Measurements from ENCODE around the gene FDXACB1.
A peak's percentile ranks its signal among the peaks of the same experiment; 100 is the strongest.

FDXACB1 gene, protein sequence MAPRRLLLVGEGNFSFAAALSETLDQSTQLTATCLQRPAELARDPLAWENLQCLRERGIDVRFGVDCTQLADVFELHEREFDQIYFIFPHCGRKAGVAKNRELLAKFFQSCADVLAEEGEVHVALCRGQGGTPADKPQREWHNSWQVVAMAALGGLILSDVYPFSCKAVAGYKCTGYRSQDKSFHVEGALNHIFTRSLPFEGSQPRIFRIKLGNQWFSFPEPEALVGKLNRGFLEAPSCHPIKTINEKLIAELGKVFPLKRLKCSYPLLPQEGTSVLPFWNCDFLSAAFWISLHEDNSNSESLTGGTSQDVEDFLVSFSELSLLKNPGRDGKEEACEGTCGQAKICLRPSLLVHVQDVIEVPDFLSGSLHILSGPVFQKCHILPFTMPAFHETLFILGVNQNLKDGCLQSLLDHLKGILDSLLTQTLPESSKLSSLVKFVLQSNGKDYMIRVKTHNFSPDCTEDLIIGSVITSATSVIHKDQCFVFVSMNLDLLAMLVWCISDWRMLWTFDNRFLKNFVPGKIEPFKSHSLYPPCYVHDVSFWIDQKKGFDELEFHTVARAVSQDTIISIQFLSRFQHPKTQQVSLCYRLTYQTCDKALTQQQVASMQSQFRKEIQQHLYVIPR

DNA sequence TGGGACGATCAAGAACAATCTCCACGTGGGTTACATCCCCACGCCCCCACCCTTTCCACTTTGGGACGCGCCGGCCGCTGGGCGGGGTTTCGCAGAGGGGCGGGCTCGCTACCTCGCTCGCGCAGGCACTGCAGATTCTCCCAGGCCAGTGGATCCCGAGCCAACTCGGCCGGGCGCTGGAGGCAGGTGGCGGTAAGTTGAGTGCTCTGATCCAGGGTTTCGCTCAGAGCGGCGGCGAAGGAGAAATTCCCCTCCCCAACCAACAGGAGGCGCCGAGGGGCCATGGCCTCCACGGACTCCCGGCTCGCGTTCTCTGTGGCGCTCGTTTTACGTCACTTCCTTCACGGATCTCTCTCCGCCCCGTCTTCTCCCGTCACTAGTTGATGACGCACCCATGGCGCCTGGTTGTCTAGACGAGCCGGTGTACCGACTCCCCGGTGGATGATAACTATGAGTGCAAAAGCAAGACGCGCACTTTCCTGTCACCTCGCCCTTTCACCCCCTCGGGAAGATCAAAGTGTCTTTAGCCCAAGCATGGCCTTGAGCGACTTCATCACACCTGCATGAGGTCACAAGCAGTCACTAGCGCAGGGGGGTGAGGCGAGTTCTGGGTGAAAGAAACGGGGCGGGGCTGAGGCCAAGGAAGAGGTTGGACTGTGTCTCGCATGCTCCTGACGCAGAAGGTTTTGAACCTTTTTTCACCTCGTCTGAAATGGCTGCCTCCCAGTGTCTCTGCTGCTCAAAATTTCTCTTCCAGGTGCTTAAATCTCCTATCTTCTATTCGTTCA is at the start of gene FDXACB1, which contains the start of gene CFAP68:
TSS of gene FDXACB1 (minus strand) at position 317 of the 788 bp plus-strand sequence. CDS start at position 284, 33 bp downstream.
TSS of gene CFAP68 (plus strand) at position 693 of the 788 bp plus-strand sequence. CDS start at position 713, 20 bp downstream.
- H3K27me3 ChIP-seq (ENCODE audit: insufficient read depth, low read length): no peaks in the 10 kb centered on the region
- H2AFZ ChIP-seq (ENCODE audit: low read depth, low read length): peak within 1 kb of the TSS; percentile 95
- H3K4me3 ChIP-seq (ENCODE audit: low read length): peak within 1 kb of the TSS; percentile 74
- peaks cover 12% of the 10 kb centered on the region for H3K4me1 ChIP-seq (ENCODE audit: insufficient read depth, low read length)
- no peaks in the 10 kb centered on the region for H3K9me3 ChIP-seq (ENCODE audit: low read length)
- peaks cover 9% of the 10 kb centered on the region for H3K36me3 ChIP-seq (ENCODE audit: insufficient read depth, low read length)

DNA sequence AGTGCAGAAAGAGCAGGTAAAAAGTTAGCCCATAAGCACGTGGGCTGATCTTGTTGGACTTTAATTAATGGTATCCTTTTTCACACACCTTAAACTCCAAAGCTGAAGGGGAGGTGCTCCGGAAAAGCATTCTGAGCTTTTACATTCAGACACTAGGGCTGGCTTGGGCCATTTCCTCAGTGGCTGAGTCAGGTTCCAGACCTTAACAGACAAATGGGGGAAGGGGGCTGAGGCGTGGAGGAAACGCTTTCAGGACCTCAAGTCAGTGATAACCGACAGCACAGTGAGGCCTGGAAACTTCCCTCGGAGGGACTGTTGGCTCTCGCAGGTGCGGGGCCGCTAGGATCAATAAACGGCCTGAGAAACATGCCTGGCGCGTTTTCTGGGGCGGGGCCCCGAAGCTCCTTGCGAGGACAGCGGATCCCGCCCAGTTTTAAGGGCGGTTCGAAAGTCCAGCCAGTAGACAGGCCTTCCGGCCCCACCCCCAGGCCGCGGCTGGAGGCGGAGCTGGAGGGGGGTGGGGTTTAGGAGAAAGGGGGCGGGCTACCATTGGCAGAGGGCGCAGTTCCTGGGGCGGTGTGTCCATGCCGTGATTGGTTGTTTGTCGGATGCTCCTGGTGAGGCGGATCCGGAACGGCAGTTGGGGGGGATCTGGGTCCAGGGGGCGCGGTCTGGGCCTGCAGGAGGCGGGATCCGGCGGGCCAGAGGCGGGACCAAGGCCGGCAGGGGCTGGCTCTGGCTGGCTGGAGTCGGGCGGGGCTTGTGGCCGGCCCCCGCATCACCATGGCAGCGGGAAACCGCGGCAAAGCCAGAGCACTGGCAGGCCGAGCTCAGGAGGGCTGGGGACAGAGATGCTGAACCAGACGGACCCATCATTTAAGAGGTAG is 47.8 kb upstream of the FDXACB1 start:
- no peaks in the 10 kb centered on the region for H3K27me3 ChIP-seq (ENCODE audit: insufficient read depth, low read length)
- peaks cover 15% of the 10 kb centered on the region for H3K4me1 ChIP-seq (ENCODE audit: insufficient read depth, low read length)
- peak overlapping the region; percentile 93 for H3K4me3 ChIP-seq (ENCODE audit: low read length)
- no peaks in the 10 kb centered on the region for H3K9me3 ChIP-seq (ENCODE audit: low read length)
- no peaks in the 10 kb centered on the region for H3K36me3 ChIP-seq (ENCODE audit: insufficient read depth, low read length)
- peak overlapping the region; percentile 27 for H2AFZ ChIP-seq (ENCODE audit: low read depth, low read length)

DNA sequence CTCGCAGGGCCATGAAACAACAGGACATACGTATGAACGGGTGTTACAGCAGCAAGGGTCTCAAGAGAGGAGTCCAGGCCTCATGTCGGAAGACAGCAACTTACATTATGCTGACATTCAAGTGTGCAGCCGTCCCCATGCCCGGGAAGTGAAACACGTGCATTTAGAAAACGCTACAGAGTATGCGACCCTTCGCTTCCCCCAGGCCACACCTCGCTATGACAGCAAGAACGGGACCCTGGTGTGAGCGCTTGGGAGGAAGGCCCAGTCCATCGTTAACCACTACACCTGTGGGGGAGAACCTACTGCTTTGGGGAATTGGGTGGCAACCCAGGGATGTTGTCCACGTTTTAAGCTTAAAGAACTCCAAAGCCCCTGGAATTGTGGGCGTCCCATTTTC is 47.0 kb upstream of the FDXACB1 start:
- no peaks in the 10 kb centered on the region for H3K27me3 ChIP-seq (ENCODE audit: insufficient read depth, low read length)
- H2AFZ ChIP-seq (ENCODE audit: low read depth, low read length): no peak overlapping the region
- peak overlapping the region; percentile 59 for H3K4me3 ChIP-seq (ENCODE audit: low read length)
- H3K9me3 ChIP-seq (ENCODE audit: low read length): no peaks in the 10 kb centered on the region
- peaks cover 15% of the 10 kb centered on the region for H3K4me1 ChIP-seq (ENCODE audit: insufficient read depth, low read length)
- no peaks in the 10 kb centered on the region for H3K36me3 ChIP-seq (ENCODE audit: insufficient read depth, low read length)

DNA sequence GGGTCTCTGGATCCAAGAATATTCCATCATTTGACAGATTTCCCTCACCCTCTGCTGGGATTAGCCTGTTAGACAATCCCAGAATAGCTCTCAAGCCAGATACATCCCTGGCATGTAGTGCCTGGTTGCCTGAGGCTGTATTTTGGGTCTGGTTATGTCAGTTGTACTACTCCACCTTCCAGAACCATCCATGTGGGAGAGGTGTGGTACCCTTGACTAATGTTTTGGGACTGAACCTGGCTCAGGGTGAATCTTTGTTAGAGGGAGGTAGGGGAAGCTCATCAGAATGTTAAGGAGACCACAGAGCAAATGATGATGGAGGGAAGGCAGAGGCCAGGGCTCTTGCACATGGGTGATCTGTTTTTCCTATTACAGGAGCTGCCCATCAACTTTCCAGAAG is 45.0 kb upstream of the FDXACB1 start:
- peak overlapping the region; percentile 47 for H2AFZ ChIP-seq (ENCODE audit: low read depth, low read length)
- H3K27me3 ChIP-seq (ENCODE audit: insufficient read depth, low read length): no peaks in the 10 kb centered on the region
- no peaks in the 10 kb centered on the region for H3K9me3 ChIP-seq (ENCODE audit: low read length)
- peaks cover 16% of the 10 kb centered on the region for H3K4me1 ChIP-seq (ENCODE audit: insufficient read depth, low read length)
- H3K4me3 ChIP-seq (ENCODE audit: low read length): no peak overlapping the region
- no peaks in the 10 kb centered on the region for H3K36me3 ChIP-seq (ENCODE audit: insufficient read depth, low read length)

DNA sequence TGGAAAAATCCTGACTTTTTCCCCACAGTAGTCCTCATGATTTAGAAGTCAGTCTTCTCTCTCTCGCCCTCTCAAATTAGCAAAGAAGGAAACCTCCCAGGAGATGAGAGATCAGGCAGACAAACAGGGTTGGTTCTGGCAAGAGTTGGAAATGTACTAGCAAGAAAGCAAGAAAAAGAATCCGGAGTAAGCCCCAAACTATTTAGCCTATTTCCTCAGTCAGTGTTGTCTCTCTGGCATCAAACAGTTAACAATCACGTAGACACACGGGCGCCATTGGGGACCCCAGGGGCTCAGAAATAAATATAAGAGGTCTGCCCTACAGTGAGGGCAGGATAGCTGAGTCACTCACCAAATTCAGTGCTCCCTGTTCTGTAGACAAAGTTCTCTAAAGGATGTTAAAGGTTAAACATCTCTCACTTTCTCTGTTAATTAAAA is 44.4 kb upstream of the FDXACB1 start:
- Histone ChIP-seq H3K36me3 (ENCODE audit: insufficient read depth, low read length) (no peaks in the 10 kb centered on the region), H3K4me3 (ENCODE audit: low read length) (no peak overlapping the region), H3K4me1 (ENCODE audit: insufficient read depth, low read length) (peaks cover 21% of the 10 kb centered on the region), H3K27me3 (ENCODE audit: insufficient read depth, low read length) (no peaks in the 10 kb centered on the region), H3K9me3 (ENCODE audit: low read length) (no peaks in the 10 kb centered on the region), H2AFZ (ENCODE audit: low read depth, low read length) (peak overlapping the region; percentile 47)

DNA sequence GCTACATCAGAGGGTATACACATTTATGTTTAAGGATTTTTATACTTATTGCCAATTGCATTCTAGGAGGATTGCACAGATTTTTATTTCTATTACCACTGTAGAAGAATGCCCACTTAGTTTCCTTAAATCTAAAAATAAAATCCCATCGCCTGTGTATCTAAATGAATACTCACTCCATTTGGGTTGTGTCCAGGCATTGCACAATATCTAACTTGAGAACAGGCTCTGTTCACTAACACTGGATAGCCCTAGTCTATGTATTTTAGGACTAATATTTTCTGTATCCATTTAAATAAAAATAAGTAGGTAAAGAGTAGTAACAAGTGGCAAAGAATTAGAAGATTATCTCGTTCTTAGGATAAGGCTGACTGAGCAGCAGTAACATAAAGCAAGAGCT is 43.8 kb upstream of the FDXACB1 start:
- no peaks in the 10 kb centered on the region for H3K27me3 ChIP-seq (ENCODE audit: insufficient read depth, low read length)
- H2AFZ ChIP-seq (ENCODE audit: low read depth, low read length): peak overlapping the region; percentile 47
- H3K4me1 ChIP-seq (ENCODE audit: insufficient read depth, low read length): peaks cover 21% of the 10 kb centered on the region
- H3K9me3 ChIP-seq (ENCODE audit: low read length): no peaks in the 10 kb centered on the region
- no peak overlapping the region for H3K4me3 ChIP-seq (ENCODE audit: low read length)
- H3K36me3 ChIP-seq (ENCODE audit: insufficient read depth, low read length): no peaks in the 10 kb centered on the region

DNA sequence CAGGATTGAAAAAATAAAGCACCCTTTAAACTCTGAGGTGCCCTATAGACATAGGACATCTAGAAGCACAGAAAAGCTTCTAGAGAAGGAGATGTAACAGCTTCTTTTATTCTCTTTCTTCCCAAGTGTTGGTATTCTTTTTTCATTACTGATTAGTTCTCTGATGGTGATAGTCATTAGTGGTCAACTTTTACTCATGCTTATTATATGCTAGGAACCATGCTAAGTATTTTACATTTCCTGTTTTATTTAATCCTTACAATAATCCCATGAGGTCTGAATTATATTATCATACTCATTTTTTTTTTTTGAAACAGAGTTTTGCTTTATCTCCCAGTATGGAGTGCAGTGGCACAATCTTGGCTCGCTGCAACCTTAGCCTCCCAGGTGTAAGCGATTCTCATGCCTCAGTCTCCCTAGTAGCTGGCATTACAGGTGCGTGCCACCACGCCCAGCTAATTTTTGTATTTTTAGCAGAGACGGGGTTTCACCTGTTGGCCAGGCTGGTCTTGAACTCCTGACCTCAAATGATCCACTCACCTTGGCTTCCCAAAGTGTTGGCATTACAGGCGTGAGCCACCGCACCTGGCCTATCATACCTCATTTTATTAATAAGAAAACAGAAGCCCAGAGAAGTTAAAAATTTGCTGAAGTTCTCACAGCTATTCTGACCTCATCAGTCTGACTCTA is 42.7 kb upstream of the FDXACB1 start:
- Histone ChIP-seq H3K9me3 (ENCODE audit: low read length) (no peaks in the 10 kb centered on the region), H3K27me3 (ENCODE audit: insufficient read depth, low read length) (no peaks in the 10 kb centered on the region), H3K36me3 (ENCODE audit: insufficient read depth, low read length) (no peaks in the 10 kb centered on the region), H3K4me3 (ENCODE audit: low read length) (no peak overlapping the region), H2AFZ (ENCODE audit: low read depth, low read length) (no peak overlapping the region), H3K4me1 (ENCODE audit: insufficient read depth, low read length) (peaks cover 17% of the 10 kb centered on the region)

DNA sequence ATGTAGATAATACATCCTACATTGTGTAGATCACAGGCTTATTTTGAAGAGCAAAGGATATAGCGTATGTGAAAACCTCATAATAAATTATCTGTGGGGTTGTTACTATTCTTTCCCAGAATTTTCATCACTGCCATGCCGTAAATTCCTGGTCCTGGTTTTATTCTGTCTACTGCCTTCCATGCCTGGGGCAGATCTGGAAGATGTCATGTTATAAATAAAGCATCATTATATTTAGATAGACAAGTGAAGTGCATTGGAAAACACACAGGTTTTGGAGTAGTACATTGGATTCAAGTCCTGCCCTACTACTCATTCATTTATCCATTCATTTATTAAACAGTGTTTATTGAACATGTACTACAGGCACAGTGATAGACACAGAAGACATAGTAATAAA is 41.9 kb upstream of the FDXACB1 start:
- H3K9me3 ChIP-seq (ENCODE audit: low read length): no peaks in the 10 kb centered on the region
- H3K4me1 ChIP-seq (ENCODE audit: insufficient read depth, low read length): peaks cover 10% of the 10 kb centered on the region
- H3K4me3 ChIP-seq (ENCODE audit: low read length): no peak overlapping the region
- H2AFZ ChIP-seq (ENCODE audit: low read depth, low read length): no peak overlapping the region
- H3K36me3 ChIP-seq (ENCODE audit: insufficient read depth, low read length): no peaks in the 10 kb centered on the region
- no peaks in the 10 kb centered on the region for H3K27me3 ChIP-seq (ENCODE audit: insufficient read depth, low read length)

DNA sequence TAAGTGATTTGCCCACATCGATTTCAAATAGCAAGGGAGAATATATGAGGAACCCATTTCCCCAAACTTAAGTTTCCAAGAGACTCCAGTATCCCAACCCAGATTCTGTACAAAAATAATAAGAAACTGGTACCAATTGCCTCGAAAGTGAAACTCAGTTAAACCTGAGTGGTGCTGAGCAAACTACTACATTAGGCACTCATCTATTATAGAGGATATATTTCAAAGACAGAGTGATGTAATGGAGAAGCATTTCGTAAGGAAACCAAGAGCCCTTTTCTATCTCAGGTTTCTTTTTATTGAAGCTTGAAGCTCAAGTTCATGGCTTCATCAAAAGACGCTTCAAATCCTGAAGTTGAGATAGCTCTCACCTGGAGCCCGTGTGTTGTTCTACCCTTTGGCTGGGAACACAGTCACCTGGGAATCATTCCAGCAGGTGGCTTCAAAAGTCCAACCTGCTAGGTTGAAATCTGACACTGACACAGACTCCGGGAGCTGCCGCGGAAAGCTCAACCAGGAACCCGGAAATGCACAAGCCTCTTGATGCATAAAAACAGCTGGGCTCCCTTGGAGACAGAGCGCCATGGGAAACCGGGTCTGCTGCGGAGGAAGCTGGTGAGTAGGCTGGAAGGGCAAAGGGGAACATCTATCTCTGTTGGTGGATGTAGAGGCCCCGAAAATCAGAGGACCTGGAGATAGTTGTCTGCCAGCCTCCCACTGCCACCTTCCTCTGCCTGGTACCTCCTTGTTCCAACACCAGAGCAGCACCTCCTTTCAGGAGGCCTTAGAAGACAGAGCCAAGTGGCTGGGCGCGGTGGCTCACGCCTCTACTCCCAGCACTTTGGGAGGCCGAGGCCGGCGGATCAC is 39.7 kb upstream of the FDXACB1 start, which contains the start of gene C11orf52:
TSS of gene C11orf52 (plus strand) at position 524 of the 867 bp plus-strand sequence. CDS start at position 584, 60 bp downstream.
- peak within 1 kb of the TSS; percentile 80 for H2AFZ ChIP-seq (ENCODE audit: low read depth, low read length)

DNA sequence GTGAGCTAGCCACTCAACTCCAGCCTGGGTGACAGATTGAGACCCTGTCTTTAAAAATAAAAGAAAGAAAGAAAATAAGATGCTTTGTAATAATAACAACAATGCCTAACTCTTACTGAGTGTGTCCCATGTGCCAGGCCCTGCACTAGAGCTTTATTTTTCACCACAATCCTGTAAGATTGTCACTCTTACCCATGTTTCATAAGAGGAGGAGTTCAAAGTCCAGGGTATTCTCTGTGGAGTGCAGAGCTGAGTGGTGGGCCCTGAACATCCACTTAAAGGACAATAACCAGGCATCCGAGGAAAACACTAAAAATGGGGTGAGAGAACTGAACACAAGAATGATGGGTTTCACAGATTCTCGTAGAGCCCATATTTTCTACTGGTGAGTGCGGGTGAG is 38.8 kb upstream of the FDXACB1 start:
- H2AFZ ChIP-seq (ENCODE audit: low read depth, low read length): no peak overlapping the region
- H3K27me3 ChIP-seq (ENCODE audit: insufficient read depth, low read length): no peaks in the 10 kb centered on the region

More for the DNA sequence above, 39.7 kb upstream of the FDXACB1 start, which contains the start of gene C11orf52:
- Histone ChIP-seq H3K9me3 (ENCODE audit: low read length) (no peaks in the 10 kb centered on the region), H3K36me3 (ENCODE audit: insufficient read depth, low read length) (no peaks in the 10 kb centered on the region), H3K4me3 (ENCODE audit: low read length) (no peak within 1 kb of the TSS), H3K27me3 (ENCODE audit: insufficient read depth, low read length) (no peaks in the 10 kb centered on the region), H3K4me1 (ENCODE audit: insufficient read depth, low read length) (peaks cover 10% of the 10 kb centered on the region)

DNA sequence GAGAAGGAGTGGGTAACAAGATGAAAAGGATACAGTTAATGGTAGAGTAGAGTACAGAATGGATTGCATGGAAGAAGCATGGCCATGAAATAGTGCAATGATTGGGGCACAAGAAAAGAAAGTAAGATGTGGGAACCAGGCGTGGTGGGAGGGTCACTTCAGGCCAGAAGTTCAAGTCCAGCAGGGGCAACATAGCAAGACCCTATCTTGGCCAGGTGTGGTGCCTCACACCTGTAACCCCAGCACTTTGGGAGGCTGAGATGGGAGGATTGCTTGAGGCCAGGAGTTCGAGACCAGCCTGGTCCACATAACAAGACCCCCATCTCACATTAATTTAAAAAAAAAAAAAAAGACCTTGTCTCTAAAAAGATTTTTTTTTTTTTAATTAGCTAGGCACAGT is 38.3 kb upstream of the FDXACB1 start:
- Histone ChIP-seq H3K4me1 (ENCODE audit: insufficient read depth, low read length) (peaks cover 5% of the 10 kb centered on the region), H3K9me3 (ENCODE audit: low read length) (no peaks in the 10 kb centered on the region), H2AFZ (ENCODE audit: low read depth, low read length) (no peak overlapping the region), H3K4me3 (ENCODE audit: low read length) (no peak overlapping the region), H3K36me3 (ENCODE audit: insufficient read depth, low read length) (no peaks in the 10 kb centered on the region), H3K27me3 (ENCODE audit: insufficient read depth, low read length) (no peaks in the 10 kb centered on the region)

More for the DNA sequence above, 38.8 kb upstream of the FDXACB1 start:
- Histone ChIP-seq H3K36me3 (ENCODE audit: insufficient read depth, low read length) (no peaks in the 10 kb centered on the region), H3K4me1 (ENCODE audit: insufficient read depth, low read length) (peaks cover 5% of the 10 kb centered on the region), H3K9me3 (ENCODE audit: low read length) (no peaks in the 10 kb centered on the region), H3K4me3 (ENCODE audit: low read length) (no peak overlapping the region)

All from neuron (in vitro differentiated cells).